ENCODE results near the gene CDKAL1.

Gene CDKAL1

DNA sequence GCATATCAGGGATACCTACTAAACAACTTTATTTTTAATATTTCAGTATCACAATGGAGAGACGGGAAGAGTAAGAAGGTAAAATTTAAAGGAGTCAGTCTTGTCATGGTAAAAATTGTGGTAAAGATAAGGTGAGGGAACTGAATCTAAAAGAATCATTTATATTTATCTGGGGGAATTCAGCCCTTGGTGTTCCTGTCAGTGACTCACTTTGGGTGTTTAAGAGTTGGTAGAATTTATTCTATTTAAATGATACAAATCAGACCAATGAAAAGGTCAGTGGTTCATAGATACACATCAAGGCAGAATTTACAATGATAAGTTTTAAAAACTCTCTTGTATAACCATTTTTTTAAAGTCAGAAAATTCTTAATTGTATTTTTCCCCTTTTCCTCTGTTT lies 164.4 kb downstream of the CDKAL1 start:
- TF ChIP-seq, protein P1, sequence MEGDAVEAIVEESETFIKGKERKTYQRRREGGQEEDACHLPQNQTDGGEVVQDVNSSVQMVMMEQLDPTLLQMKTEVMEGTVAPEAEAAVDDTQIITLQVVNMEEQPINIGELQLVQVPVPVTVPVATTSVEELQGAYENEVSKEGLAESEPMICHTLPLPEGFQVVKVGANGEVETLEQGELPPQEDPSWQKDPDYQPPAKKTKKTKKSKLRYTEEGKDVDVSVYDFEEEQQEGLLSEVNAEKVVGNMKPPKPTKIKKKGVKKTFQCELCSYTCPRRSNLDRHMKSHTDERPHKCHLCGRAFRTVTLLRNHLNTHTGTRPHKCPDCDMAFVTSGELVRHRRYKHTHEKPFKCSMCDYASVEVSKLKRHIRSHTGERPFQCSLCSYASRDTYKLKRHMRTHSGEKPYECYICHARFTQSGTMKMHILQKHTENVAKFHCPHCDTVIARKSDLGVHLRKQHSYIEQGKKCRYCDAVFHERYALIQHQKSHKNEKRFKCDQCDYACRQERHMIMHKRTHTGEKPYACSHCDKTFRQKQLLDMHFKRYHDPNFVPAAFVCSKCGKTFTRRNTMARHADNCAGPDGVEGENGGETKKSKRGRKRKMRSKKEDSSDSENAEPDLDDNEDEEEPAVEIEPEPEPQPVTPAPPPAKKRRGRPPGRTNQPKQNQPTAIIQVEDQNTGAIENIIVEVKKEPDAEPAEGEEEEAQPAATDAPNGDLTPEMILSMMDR (conservative IDR thresholded peaks at IDR 0.05; ENCODE audit: low read depth, low read length): no peak
- H3K4me3 ChIP-seq (ENCODE audit: low read depth, low read length): no peak overlapping the region
- DNase-seq (ENCODE audit: low read depth): no peak

DNA sequence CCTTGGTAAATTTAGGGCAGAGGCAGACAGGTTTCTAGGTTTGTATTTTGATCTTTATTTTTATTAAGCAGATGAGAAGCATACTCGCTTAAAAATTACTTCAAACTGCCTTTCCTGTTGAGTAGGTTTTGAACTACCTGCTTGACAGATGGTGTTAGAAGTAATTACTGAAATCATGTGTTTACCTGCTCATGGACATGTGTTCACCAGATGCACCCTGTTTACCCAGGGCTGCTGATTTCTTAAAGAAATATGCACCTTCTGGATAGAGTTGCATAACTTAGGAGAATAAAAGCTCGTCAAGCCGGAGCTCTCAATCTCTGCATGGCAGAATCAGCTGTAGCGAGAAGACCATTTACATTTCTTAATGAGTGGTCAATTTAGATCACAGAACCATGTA lies 165.1 kb downstream of the CDKAL1 start:
- no peak for DNase-seq (ENCODE audit: low read depth)
- TF ChIP-seq, protein P1 (conservative IDR thresholded peaks at IDR 0.05; ENCODE audit: low read depth, low read length): no peak

DNA sequence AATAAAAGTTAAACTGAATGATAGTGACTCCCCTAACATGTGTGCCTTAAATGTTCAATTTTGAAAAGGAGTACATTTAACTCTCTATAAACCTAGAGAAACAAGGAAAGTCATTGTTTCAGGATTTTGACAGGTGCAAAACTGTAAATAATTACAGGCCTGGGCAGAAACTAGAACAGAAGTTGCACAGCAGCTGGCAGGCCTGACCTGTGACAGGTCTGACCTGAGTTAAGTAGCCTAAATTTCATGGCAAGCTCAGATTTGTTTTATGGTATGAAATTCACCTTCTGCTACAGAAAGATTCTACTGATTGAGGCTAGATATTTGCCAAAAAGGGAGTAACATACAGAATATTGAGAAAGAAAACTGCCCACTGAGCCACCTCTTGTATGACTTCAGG lies 166.1 kb downstream of the CDKAL1 start:
- no peak for DNase-seq (ENCODE audit: low read depth)
- TF ChIP-seq, protein P1 (conservative IDR thresholded peaks at IDR 0.05; ENCODE audit: low read depth, low read length): no peak
- H3K4me3 ChIP-seq (ENCODE audit: low read depth, low read length): no peak overlapping the region

More for the DNA sequence above, 165.1 kb downstream of the CDKAL1 start:
- H3K4me3 ChIP-seq (ENCODE audit: low read depth, low read length): no peak overlapping the region

DNA sequence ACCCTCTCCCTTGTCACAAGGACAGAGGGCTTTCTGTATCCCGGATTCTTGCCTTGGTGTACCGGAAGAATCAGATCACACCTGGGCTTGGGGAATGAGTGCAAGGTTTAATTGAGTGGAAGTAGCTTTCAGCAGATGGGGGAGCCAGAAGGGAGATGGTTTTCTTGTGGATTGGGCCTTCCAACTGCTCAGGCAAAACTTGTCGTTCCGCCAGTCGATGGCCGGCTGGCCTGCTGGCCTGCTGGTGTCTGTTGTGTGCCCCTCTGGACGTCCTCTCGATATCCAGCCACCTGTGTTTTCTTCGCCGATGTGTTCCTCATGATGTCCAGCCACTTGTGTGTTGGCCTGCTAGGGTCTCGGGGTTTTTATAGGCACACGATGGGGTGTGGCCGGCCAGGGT lies 168.1 kb downstream of the CDKAL1 start:
- DNase-seq (ENCODE audit: low read depth): no peak
- H3K4me3 ChIP-seq (ENCODE audit: low read depth, low read length): no peak overlapping the region
- TF ChIP-seq, protein P1 (conservative IDR thresholded peaks at IDR 0.05; ENCODE audit: low read depth, low read length): no peak

DNA sequence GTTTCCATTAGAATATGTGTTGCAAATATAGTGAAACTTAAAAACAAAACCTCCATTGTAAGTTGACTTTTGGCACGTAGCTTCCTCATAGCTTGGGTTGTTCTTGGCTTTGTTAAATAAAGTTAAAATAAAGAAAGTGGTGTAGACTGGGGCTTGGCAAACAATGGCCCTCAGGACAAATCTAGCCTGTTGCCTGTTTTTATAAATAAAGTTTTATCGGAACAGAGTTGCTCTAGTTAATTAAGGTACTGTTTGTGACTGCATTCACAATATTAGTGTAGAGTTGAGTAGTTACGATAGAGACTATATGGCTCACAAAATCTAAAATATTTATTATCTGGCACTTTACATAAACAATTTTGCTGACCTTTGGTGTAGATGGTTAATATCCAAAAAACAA lies 168.8 kb downstream of the CDKAL1 start:
- TF ChIP-seq, protein P1 (conservative IDR thresholded peaks at IDR 0.05; ENCODE audit: low read depth, low read length): no peak

DNA sequence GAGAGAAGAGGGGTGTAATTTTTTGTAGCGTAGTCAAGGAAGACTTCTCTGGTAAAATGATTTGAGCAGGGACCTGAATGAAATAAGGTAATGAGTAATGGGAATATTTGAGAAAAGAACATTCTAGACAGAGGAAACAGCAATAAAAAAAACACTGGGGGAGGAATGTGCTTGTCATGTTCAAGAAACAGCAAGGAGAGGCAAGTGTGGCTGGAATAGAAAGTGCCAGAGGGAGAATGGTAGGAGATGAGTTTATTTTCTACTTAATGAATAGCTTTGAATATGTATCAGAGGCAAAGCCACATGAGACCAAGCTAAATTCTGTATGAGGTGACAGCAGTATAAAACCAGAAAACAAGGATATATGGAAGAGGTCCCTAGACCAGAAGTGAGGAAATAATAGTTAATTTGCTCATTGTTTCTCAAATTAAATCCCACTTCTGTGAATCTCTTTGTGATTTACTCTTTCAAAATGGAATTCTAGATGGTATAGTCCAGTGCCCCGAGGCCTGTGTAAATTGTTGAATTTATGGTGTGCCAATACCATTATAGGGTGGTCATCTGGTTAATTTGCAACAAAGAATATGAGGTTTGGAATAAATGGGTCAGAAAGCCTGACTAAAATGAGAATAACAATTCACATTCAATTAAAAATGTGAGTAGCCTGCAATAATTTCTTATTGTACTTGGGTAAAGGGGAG lies 170.2 kb downstream of the CDKAL1 start:
- H3K4me3 ChIP-seq (ENCODE audit: low read depth, low read length): no peak overlapping the region
- TF ChIP-seq, protein P1 (conservative IDR thresholded peaks at IDR 0.05; ENCODE audit: low read depth, low read length): no peak
- DNase-seq (ENCODE audit: low read depth): peak; percentile 38

More for the DNA sequence above, 168.8 kb downstream of the CDKAL1 start:
- H3K4me3 ChIP-seq (ENCODE audit: low read depth, low read length): no peak overlapping the region
- DNase-seq (ENCODE audit: low read depth): no peak

DNA sequence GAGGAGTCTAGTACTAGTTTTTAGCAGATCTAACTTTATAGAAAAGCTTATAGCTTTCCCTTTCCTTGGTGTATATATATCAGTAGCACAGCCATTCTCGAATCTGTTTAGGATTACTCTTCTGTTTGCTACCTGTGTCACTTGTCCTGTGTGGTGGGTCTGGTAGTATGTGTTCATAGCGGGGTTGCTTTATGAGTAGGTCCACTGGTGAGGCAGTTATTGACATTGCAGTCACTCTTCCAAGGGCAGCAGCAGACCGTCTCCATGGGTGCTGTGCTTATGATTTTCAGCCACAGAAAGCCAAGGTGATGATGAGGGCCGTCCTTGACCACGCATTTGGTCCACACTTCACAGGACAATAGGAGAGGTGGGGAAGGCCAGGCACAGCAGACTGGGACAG lies 171.5 kb downstream of the CDKAL1 start:
- TF ChIP-seq, protein P1 (conservative IDR thresholded peaks at IDR 0.05; ENCODE audit: low read depth, low read length): no peak
- DNase-seq (ENCODE audit: low read depth): no peak
- H3K4me3 ChIP-seq (ENCODE audit: low read depth, low read length): no peak overlapping the region

All from choroid plexus epithelial cell (primary cell).